RWPE2 (cell line): Measurements from ENCODE around the gene NUDT1.
A peak's percentile ranks its signal among the peaks of the same experiment; 100 is the strongest.
"Not testable (repeated sequence)": the region's sequence is repeated elsewhere in the genome, so short reads cannot be mapped to it uniquely, and the experiment has no call there.

Source experiments
- ATAC-seq: fragments of 200-7000 bp; cut with Tn5 transposase; 3 replicates; pipeline ENCODE4 v1.9.1; 2021; ENCODE audit warnings: low read depth
- DNase-seq: peaks from one replicate; pipeline ENCODE4 v3.0.0-alpha.2; 2020; ENCODE audit warnings: low spot score
- H3K27ac ChIP-seq: fragments of 450-650 bp; 2 replicates; pipeline ENCODE4 v1.5.1; 2017; ENCODE audit warnings: mild to moderate bottlenecking; ENCODE audit not compliant: poor library complexity, severe bottlenecking
- H3K27me3 ChIP-seq: fragments of 250-450 bp; sonication (Bioruptor Pico); 2 replicates; pipeline ENCODE4 v1.5.1; 2021; ENCODE audit warnings: mild to moderate bottlenecking, moderate library complexity; ENCODE audit not compliant: insufficient read depth, poor library complexity, severe bottlenecking
- H3K36me3 ChIP-seq: fragments of 250-450 bp; sonication (Bioruptor Pico); 2 replicates; pipeline ENCODE4 v1.5.1; 2020; ENCODE audit warnings: low read depth, mild to moderate bottlenecking, moderate library complexity
- H3K4me1 ChIP-seq: fragments of 250-450 bp; sonication (Bioruptor Pico); 2 replicates; pipeline ENCODE4 v1.5.1; 2021; ENCODE audit warnings: mild to moderate bottlenecking, moderate library complexity; ENCODE audit not compliant: insufficient read depth, poor library complexity, severe bottlenecking
- H3K4me3 ChIP-seq: fragments of 250-450 bp; sonication (Bioruptor Pico); 2 replicates; pipeline ENCODE4 v1.5.1; 2021; ENCODE audit warnings: mild to moderate bottlenecking, moderate library complexity; ENCODE audit not compliant: severe bottlenecking
- H3K9me3 ChIP-seq: fragments of 250-450 bp; sonication (Bioruptor Pico); 2 replicates; pipeline ENCODE4 v1.5.1; 2021; ENCODE audit warnings: mild to moderate bottlenecking, moderate library complexity; ENCODE audit not compliant: severe bottlenecking
- CTCF ChIP-seq: fragments of 450-650 bp; IDR thresholded peaks from one replicate; pipeline ENCODE4 v1.5.1; 2017; ENCODE audit warnings: mild to moderate bottlenecking, moderate library complexity; ENCODE audit not compliant: poor library complexity, severe bottlenecking

The NUDT1 gene

GRCh38 chr7:2261611-2262010 is 19.6 kb downstream of the NUDT1 start:
- Histone ChIP-seq H3K4me3 (no peak overlapping the region), H3K27ac (no peak overlapping the region)

GRCh38 chr7:2263176-2263575 is 21.1 kb downstream of the NUDT1 start:
- Histone ChIP-seq H3K27me3 (no peaks in the 10 kb centered on the region), H3K36me3 (peaks cover 4% of the 10 kb centered on the region; the same call in 1 of the 2 replicates), H3K4me3 (no peak overlapping the region), H3K4me1 (peaks cover 7% of the 10 kb centered on the region), H3K27ac (no peak overlapping the region), H3K9me3 (no peaks in the 10 kb centered on the region)
- DNase-seq (no peak), ATAC-seq (no peak)
- no peak for TF ChIP-seq CTCF

More at GRCh38 chr7:2261611-2262010, 19.6 kb downstream of the NUDT1 start:
- H3K4me1 ChIP-seq: peaks cover 3% of the 10 kb centered on the region
- ATAC-seq (no peak), DNase-seq (no peak)
- H3K36me3 ChIP-seq: peaks cover 4% of the 10 kb centered on the region; the same call in 1 of the 2 replicates
- H3K27me3 ChIP-seq: no peaks in the 10 kb centered on the region
- no peak for TF ChIP-seq CTCF
- no peaks in the 10 kb centered on the region for H3K9me3 ChIP-seq

- no peak overlapping the region for H3K27ac ChIP-seq
- no peak for TF ChIP-seq CTCF
- H3K9me3 ChIP-seq: no peaks in the 10 kb centered on the region
- H3K36me3 ChIP-seq: peaks cover 4% of the 10 kb centered on the region; the same call in 1 of the 2 replicates
- H3K27me3 ChIP-seq: no peaks in the 10 kb centered on the region
- H3K4me1 ChIP-seq: peaks cover 7% of the 10 kb centered on the region
- no peak overlapping the region for H3K4me3 ChIP-seq
- no peak for DNase-seq
- no peak for ATAC-seq
Observed at GRCh38 chr7:2264158-2264557, 22.1 kb downstream of the NUDT1 start.

GRCh38 chr7:2266911-2267310 is 24.9 kb downstream of the NUDT1 start:
- DNase-seq (no peak), ATAC-seq (peak; percentile 91)
- peaks cover 14% of the 10 kb centered on the region for H3K4me1 ChIP-seq
- H3K9me3 ChIP-seq: no peaks in the 10 kb centered on the region
- peak overlapping the region; percentile 40 for H3K27ac ChIP-seq
- TF ChIP-seq CTCF: no peak
- no peaks in the 10 kb centered on the region for H3K27me3 ChIP-seq
- no peak overlapping the region for H3K4me3 ChIP-seq
- peaks cover 4% of the 10 kb centered on the region; the same call in 1 of the 2 replicates for H3K36me3 ChIP-seq

DNA sequence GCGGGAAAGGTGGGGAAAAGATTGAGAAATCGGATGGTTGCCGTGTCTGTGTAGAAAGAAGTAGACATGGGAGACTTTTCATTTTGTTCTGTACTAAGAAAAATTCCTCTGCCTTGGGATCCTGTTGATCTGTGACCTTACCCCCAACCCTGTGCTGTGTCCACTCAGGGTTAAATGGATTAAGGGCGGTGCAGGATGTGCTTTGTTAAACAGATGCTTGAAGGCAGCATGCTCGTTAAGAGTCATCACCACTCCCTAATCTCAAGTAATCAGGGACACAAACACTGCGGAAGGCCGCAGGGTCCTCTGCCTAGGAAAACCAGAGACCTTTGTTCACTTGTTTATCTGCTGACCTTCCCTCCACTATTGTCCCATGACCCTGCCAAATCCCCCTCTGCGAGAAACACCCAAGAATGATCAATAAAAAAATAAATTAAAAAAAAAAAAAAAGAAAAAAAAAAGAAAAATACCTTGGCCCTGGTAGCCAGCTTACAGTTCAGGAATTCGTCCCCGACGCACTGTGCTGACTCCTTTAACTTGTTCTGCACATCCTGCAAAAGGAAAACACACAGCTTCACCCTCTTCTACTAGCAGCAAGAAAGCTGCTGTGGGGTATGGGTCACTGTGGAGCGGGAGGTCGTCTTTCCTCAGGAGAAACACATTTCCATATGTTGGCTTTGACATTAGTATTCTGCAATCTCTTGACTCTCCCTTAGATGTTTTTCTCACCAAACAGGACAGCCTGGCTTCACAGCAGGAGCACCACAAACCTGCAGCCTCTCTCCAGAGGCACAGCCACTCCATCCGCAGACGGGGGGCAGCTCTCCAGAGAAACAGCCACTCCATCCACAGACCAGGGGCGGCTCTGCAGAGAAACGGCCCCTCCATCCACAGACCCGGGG is 27.3 kb downstream of the NUDT1 start:
- Histone ChIP-seq H3K27ac (peak overlapping the region; percentile 35), H3K4me1 (peaks cover 14% of the 10 kb centered on the region)
- not testable (repeated sequence) for ATAC-seq, H3K27me3 ChIP-seq, H3K4me3 ChIP-seq, H3K9me3 ChIP-seq, DNase-seq, H3K36me3 ChIP-seq
